Parathyroid adenoma (tissue), 2 donors: ENCODE data around the gene NAA40.
A peak's percentile ranks its signal among the peaks of the same experiment; 100 is the strongest.

Experiments
- H2AFZ ChIP-seq: fragments of 300-600 bp; sonication (generic); one replicate; pipeline ENCODE4 v1.7.0; 2017; ENCODE audit warnings: antibody characterized with exemption, mild to moderate bottlenecking
- H3K27ac ChIP-seq: fragments of 300-600 bp; sonication (generic); one replicate; pipeline ENCODE4 v1.7.0; 2017
- H3K27me3 ChIP-seq: fragments of 300-600 bp; sonication (generic); one replicate; pipeline ENCODE4 v1.7.0; 2017; ENCODE audit warnings: low read length; ENCODE audit not compliant: control insufficient read depth, insufficient read depth
- H3K36me3 ChIP-seq: fragments of 300-600 bp; sonication (generic); one replicate; pipeline ENCODE4 v1.7.0; 2017; ENCODE audit warnings: low read length; ENCODE audit not compliant: control insufficient read depth, insufficient read depth
- H3K4me1 ChIP-seq: fragments of 300-600 bp; sonication (generic); one replicate; pipeline ENCODE4 v1.7.0; 2017; ENCODE audit warnings: control low read depth
- H3K4me2 ChIP-seq: fragments of 300-600 bp; sonication (generic); one replicate; pipeline ENCODE4 v1.7.0; 2017; ENCODE audit warnings: low read length
- H3K4me3 ChIP-seq: fragments of 300-600 bp; sonication (generic); one replicate; pipeline ENCODE4 v1.7.0; 2017; ENCODE audit warnings: low read depth, low read length
- H3K79me2 ChIP-seq: fragments of 300-600 bp; sonication (generic); one replicate; pipeline ENCODE4 v1.7.0; 2017; ENCODE audit warnings: control low read depth
- H3K9ac ChIP-seq: fragments of 300-600 bp; sonication (generic); one replicate; pipeline ENCODE4 v1.7.0; 2017; ENCODE audit warnings: mild to moderate bottlenecking
- H3K9me3 ChIP-seq: fragments of 300-600 bp; sonication (generic); one replicate; pipeline ENCODE4 v1.7.0; 2017; ENCODE audit warnings: low read length; ENCODE audit not compliant: control insufficient read depth
- CTCF ChIP-seq: fragments of 300-600 bp; sonication (generic); IDR thresholded peaks from one replicate; pipeline ENCODE4 v1.7.0; 2017; ENCODE audit warnings: antibody characterized with exemption, mild to moderate bottlenecking
- donor health status: primary hyperparathyroidism.

NAA40 gene

GRCh38 chr11:63978551-63979239 lies 39.9 kb downstream of the NAA40 start:
- H3K9me3 ChIP-seq = no peaks in the 10 kb centered on the region
- TF ChIP-seq CTCF = no peak
- H3K79me2 ChIP-seq = peaks cover 20% of the 10 kb centered on the region
- H3K36me3 ChIP-seq = no peaks in the 10 kb centered on the region
- no peaks in the 10 kb centered on the region for H3K4me1 ChIP-seq
- H3K27ac ChIP-seq = no peak overlapping the region
- no peak overlapping the region for H3K9ac ChIP-seq
- no peak overlapping the region for H2AFZ ChIP-seq
- H3K4me2 ChIP-seq = no peak overlapping the region
- H3K27me3 ChIP-seq = no peaks in the 10 kb centered on the region
- H3K4me3 ChIP-seq = no peak overlapping the region

- TF ChIP-seq CTCF = no peak
- Histone ChIP-seq H2AFZ (no peak overlapping the region), H3K4me1 (no peaks in the 10 kb centered on the region), H3K9ac (no peak overlapping the region), H3K79me2 (peaks cover 20% of the 10 kb centered on the region), H3K4me2 (no peak overlapping the region), H3K9me3 (no peaks in the 10 kb centered on the region), H3K4me3 (no peak overlapping the region), H3K27ac (no peak overlapping the region), H3K27me3 (no peaks in the 10 kb centered on the region), H3K36me3 (no peaks in the 10 kb centered on the region)
Measured at GRCh38 chr11:63979426-63979825, 40.6 kb downstream of the NAA40 start.

DNA sequence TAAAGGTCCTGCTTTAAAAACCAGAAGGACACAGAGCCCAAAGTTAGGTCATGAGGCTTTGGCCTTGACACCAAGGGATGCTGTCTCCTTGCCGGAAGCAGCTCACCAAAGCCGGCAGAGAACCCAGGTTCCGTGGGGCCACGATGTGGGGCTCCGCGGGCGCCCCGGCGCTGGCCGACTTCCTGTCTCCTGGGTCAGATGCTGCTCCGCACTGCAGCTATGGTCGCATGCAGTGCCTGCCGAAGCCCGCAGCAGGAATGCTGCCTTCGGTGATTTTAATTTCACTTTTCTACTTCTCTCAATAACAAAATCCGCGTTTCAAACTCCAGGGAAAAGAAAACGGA lies 47.0 kb downstream of the NAA40 start:
- H3K27ac ChIP-seq = peak overlapping the region; percentile 75
- peak overlapping the region; percentile 86 for H3K4me2 ChIP-seq
- H3K9ac ChIP-seq = no peak overlapping the region
- H3K4me1 ChIP-seq = no peaks in the 10 kb centered on the region
- H2AFZ ChIP-seq = peak overlapping the region; percentile 76
- H3K79me2 ChIP-seq = peaks cover 23% of the 10 kb centered on the region
- H3K27me3 ChIP-seq = no peaks in the 10 kb centered on the region
- TF ChIP-seq CTCF = no peak
- H3K4me3 ChIP-seq = peak overlapping the region; percentile 75
- H3K36me3 ChIP-seq = no peaks in the 10 kb centered on the region
- no peaks in the 10 kb centered on the region for H3K9me3 ChIP-seq

GRCh38 chr11:63986156-63986931 lies 47.5 kb downstream of the NAA40 start, which contains the start of gene OTUB1:
Gene OTUB1, plus strand, starts transcription at chr11:63986438. Its CDS starts 19 bp downstream, at chr11:63986457.
- Histone ChIP-seq H3K36me3 (no peaks in the 10 kb centered on the region), H3K4me2 (peak within 1 kb of the TSS; percentile 86)

More at GRCh38 chr11:63986156-63986931, 47.5 kb downstream of the NAA40 start, which contains the start of gene OTUB1:
- peak within 1 kb of the TSS; percentile 76 for H2AFZ ChIP-seq
- H3K9ac ChIP-seq = peak within 1 kb of the TSS; percentile 5
- no peaks in the 10 kb centered on the region for H3K27me3 ChIP-seq
- TF ChIP-seq CTCF = no peak
- no peaks in the 10 kb centered on the region for H3K9me3 ChIP-seq
- peak within 1 kb of the TSS; percentile 75 for H3K4me3 ChIP-seq
- H3K4me1 ChIP-seq = no peaks in the 10 kb centered on the region
- H3K79me2 ChIP-seq = peaks cover 19% of the 10 kb centered on the region
- peak within 1 kb of the TSS; percentile 75 for H3K27ac ChIP-seq
